ENCODE measurements around the gene UBE2I.
"Not testable (repeated sequence)": the region's sequence is repeated elsewhere in the genome, so short reads cannot be mapped to it uniquely, and the experiment has no call there.

Gene UBE2I

GRCh38 chr16:1314399-1315068 is 5.1 kb downstream of the UBE2I start:
- no peak for DNase-seq (ENCODE audit: low spot score)

DNA sequence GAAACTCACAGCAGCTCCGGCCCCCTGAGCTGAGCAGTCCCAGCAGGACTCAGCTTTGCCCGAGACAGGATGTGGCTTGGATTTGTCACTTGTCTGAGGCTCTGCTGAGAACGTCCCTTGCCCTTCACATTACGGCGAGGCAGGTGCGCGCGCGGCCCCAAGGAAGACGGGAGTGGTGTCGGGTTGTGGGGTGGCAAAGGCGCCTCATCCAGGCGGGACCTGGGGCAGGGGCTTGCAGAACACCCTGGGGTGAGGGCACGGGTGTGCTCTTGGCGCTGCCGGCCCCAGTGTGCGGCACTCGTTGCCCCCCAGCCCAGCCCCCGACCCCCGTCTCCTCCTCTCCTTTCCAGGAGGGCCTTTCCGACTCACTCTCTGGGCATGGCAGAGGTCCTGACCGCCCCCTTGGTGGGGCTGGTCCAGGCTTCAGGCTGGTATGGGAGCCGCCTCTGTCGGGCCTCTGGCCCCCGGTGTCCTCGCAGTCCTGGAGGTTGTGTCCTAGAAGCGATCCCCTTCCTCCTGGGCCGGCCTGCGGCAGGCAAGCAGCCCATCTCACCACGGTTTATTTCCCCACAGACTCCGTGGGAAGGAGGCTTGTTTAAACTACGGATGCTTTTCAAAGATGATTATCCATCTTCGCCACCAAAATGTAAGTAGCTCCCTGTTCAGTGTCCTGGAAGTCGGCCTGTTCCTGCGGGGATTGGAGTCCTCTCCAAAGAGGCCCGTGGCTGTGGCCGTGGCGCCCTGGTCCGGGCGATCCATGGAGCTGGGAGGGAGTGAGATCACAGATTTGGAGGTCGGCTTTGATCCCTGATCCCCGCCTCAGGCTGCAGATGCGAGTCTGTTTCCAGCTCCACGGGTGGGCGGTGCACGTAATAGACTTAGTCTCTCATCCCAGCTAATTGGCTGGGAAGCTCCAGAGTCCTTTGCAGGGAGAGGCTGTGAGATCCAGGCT is 5.9 kb downstream of the UBE2I start:
- DNase-seq (ENCODE audit: low spot score): no peak

DNA sequence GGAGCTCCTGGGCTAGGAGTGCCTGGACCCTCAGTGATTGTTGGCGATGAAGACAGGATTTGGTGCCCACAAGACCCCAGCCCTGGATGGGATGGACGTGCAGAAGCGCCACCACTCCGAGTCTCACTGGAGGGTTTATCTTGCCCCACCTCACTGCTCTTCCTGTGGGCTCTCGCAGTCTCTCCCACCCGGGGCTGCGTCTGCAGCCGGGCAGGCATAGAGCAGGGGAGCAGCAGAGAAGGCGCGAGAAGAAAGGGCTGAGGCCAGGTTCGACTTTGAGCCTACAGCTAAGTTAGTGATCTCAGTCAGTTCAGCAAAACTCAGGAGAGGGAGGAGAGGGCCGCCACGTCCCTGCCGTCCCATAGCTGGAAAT is 6.6 kb downstream of the UBE2I start:
- DNase-seq (ENCODE audit: low spot score): no peak

DNA sequence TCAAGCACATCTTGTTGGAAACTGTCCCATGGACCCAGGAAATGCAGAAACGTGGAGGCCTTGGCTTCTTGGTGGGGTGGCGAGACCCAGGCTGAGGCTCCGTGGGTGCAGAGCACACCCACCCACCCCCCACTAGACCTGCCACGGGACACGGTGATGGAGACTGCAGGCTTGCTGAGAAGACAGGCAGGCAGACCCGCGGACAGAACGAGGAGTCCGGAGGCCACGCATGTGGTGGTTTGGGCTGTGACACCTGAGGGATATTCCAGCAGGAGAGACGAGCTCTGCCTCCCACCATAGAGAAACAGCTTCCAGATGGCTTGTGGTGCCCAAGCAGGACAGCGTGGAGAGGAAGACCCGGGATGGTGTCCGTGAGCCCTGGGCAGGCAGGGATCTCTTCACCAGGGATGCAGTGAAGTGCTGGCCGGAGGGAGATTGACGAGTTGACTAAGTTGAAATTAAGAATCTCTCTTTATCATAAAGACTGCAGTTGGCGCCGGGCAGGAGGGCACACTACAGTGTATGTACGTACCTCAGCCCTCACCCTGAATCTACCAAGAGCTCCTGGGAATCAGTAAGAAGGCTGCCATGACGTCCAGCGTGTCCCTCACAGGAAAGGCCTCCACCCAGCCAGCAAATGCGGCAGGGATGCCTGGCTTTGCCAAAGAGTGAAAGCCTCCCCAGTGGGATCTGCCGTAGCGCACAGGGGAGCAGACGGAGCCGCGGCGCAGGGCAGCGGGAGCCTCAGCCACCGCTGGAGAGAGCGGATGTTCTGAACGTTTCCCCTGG is 8.2 kb downstream of the UBE2I start:
- no peak for DNase-seq (ENCODE audit: low spot score)

- DNase-seq (ENCODE audit: low spot score): no peak
These were observed 8.8 kb downstream of the UBE2I start for GRCh38 chr16:1318268-1318545.

DNA sequence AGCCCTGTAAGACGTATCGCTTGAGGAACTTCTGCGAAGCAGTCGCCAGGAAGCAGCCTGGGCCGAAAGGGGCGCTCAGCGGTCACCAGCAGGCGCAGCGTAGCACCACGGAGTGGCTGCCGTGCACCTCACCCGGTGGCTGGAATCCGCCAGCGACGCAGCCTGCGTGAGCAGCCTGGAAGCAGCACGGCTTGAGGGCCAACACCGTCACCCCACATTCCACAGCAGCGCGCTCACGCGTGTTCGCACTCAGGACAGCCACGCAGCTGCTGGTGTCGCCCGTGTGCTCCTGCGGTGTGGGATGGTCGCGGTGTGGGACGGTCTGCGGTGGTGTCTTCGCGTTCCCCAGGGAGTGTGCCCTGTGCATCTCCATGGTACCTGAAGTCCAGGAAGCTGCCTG is 9.6 kb downstream of the UBE2I start:
- DNase-seq (ENCODE audit: low spot score): no peak

DNA sequence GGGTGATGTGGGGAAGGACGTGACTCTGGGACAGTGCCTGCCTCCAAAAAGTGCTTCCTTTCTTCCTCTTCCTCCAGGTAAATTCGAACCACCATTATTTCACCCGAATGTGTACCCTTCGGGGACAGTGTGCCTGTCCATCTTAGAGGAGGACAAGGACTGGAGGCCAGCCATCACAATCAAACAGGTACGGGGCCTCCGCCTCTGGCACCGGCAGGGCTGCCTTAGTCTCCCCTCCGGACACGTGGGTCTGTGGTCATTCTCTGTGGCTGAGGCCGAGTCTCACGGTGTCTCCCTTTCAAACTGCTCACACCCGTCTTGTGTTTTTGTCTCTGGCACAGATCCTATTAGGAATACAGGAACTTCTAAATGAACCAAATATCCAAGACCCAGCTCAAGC is 10.7 kb downstream of the UBE2I start:
- no peak for DNase-seq (ENCODE audit: low spot score)

- no peak for DNase-seq (ENCODE audit: low spot score)
These were observed 11.3 kb downstream of the UBE2I start for GRCh38 chr16:1320658-1321240.

DNA sequence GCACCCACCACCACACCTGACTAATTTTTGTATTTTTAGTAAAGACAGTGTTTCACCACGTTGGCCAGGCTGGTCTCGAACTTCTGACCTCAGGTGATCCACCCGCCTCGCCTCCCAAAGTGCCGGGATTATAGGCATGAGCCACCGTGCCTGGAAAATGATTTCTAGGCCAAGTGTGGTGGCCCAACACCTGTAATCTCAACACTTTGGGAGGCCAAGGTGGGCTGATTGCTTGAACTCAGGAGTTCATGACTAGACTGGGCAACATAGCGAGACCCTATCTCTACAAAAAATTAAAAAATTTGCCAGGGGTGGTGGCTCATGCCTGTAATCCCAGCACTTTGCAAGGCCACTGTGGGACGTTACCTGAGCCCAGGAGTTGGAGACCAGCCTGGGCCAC is 13.0 kb downstream of the UBE2I start:
- no peak for DNase-seq (ENCODE audit: low spot score)

- no peak for DNase-seq (ENCODE audit: low spot score)
These were observed 14.1 kb downstream of the UBE2I start for GRCh38 chr16:1323296-1324239.

DNA sequence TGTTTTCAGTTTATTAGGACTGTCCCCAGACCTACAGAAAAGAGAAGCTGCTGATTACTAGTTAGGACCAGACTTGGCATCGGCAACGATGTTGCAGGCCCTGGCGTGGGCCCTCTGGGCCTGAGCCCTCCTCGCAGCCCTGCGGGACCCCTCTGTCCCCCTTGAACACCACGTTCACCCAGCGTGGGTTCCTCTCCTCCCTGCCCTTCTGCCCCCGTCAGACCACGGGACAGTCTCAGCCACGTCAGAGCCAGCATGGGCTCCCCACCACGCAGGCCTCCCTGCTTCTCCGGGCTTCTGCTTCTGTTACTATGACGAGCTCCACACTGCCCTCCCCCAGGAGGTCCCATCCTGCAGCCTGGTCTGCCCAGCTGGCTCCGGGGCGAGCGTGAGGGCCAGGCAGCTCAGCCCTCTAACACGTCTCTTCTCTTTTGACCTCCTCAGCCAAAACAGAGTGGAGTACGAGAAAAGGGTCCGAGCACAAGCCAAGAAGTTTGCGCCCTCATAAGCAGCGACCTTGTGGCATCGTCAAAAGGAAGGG is 14.9 kb downstream of the UBE2I start:
- no peak for DNase-seq (ENCODE audit: low spot score)

GRCh38 chr16:1325261-1325660 is 15.8 kb downstream of the UBE2I start:
- no peak for DNase-seq (ENCODE audit: low spot score)

- no peak for DNase-seq (ENCODE audit: low spot score)
These were observed 16.4 kb downstream of the UBE2I start for GRCh38 chr16:1325673-1326371.

DNA sequence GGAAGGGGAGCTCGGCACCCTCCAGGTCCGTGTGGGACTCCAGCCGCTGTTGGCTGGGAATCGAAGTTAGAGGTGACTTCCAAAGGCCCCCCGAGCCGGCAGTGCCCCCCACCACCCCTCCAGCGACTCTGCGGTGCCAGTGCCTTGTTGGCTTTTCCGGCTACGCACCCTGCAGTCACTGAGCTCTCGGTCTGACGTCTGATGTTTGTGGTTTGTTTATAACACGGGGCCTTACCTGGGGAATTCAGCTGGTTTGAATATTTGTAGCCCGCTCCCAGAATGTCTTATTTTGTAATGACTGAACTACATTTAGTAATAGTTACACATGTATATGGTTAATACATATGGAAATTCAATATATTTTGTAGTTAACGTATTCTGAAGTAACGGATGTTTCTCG is 17.0 kb downstream of the UBE2I start:
- no peak for DNase-seq (ENCODE audit: low spot score)

- no peak for DNase-seq (ENCODE audit: low spot score)
These were observed 17.6 kb downstream of the UBE2I start for GRCh38 chr16:1326946-1327618.

DNA sequence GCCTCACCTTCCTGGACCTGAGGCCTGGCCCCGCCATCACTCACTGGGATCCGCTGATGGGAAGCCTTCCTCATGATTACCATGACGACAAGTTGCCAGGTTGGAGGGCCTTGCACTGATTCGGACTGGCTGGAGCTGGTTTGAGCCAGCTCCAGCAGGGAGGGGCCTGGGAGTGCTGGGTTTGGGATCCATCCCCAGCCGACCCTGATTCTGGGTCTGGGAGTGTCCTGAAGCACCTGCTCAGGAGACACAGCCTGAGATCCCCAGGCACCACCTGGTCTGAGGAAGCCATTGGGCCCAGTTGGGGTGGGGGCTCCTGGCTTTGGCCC is 18.1 kb downstream of the UBE2I start:
- DNase-seq (ENCODE audit: low spot score): no peak

DNA sequence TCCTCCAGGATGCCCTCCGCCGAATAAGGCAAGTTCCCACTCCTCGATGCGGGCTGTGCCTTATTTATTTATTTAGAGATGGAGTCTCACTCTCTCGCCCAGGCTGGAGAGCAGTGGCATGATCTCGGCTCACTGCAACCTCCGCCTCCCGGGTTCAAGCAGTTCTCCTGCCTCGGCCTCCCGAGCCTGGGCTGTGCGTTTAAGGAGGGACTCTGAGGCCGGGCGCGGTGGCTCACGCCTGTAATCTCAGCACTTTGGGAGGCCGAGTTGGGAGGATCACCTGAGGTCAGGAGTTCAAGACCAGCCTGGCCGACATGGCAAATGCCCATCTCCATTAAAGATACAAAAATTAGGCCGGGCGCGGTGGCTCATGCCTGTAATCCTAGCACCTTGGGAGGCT is 18.7 kb downstream of the UBE2I start:
- DNase-seq (ENCODE audit: low spot score): not testable (repeated sequence)

GRCh38 chr16:1328961-1329360 is 19.5 kb downstream of the UBE2I start:
- DNase-seq (ENCODE audit: low spot score): not testable (repeated sequence)

- DNase-seq (ENCODE audit: low spot score): no peak
These were observed 21.0 kb downstream of the UBE2I start for GRCh38 chr16:1330260-1330914.
